ENCODE data around the gene HBS1L. TPM values are rescaled to one million over a fixed set of nuclear protein-coding genes. Genes with fewer than 3 reads are reported as not detected.

Gene HBS1L
- total and polyA plus RNA-seq, 10 of the 15 experiments (the other 5 are each of a cell fraction or from before 2014, with no cell fraction given): 58.7 to 142 (median 78.8) TPM

DNA sequence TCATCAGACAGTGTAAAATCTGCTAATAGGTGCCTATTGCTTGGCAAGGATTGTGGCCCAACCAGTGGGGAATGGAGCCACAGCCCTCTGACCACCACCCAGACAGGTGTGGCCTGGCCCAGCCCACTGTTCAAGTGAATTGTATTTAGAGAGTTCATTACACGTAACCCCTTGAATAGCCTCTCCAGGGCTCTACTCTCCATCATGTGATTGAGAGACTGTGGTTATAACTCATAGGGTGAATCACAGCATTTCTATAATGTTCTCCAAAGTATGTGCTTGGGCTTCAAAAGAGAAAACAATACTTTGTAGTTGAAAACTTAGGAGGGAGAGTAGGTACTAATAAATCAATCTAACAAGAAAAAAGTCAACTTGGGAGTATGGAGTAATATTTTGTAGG is 143.1 kb downstream of the HBS1L start:
- Histone ChIP-seq H4K20me1 (ENCODE audit: control insufficient read depth, insufficient read depth) (no peaks in the 10 kb centered on the region), H3K4me2 (ENCODE audit: control insufficient read depth, insufficient read depth) (no peak overlapping the region), H3K4me3 (no peak overlapping the region), H3K27ac (ENCODE audit: control insufficient read depth, insufficient read depth) (no peak overlapping the region), H3K79me2 (ENCODE audit: control insufficient read depth, insufficient read depth, low read length) (no peaks in the 10 kb centered on the region), H3K4me1 (ENCODE audit: control insufficient read depth, insufficient read depth, low read length) (no peaks in the 10 kb centered on the region), H3K9ac (ENCODE audit: control insufficient read depth, insufficient read depth, low read length) (no peak overlapping the region), H3K9me3 (replicated peaks; ENCODE audit: control insufficient read depth, insufficient read depth, low read length) (no peaks in the 10 kb centered on the region), H3K27me3 (replicated peaks in 1 of 2; ENCODE audit: control insufficient read depth in 2 of 2, insufficient read depth in 2 of 2, low read length in 1 of 2) (no peaks in the 10 kb centered on the region; a peak in 1 of 4 replicates), H3K36me3 (ENCODE audit: control insufficient read depth in 2 of 2, insufficient read depth in 2 of 2, low read length in 1 of 2) (no peaks in the 10 kb centered on the region), H2AFZ (ENCODE audit: control insufficient read depth, low read depth, low read length) (no peak overlapping the region)
- WGBS (ENCODE audit: insufficient coverage, insufficient replicate concordance, low lambda C conversion rate, missing lambda C conversion rate): 0% methylated on average over 1 of the region's 1 CpG
- RAD21 ChIA-PET (ENCODE audit: unreplicated experiment): no interaction called here
- in situ Hi-C loops (cut with MboI) (no loop called here), intact Hi-C loops (cut with micrococcal nuclease; ENCODE audit: unreplicated experiment) (no loop called here)
- TF ChIP-seq SMAD1 (IDR thresholded peaks at IDR 0.05; ENCODE audit: low read depth, partially characterized antibody): no peak
- no peak for TF ChIP-seq SMC3 (IDR thresholded peaks at IDR 0.05; ENCODE audit: borderline replicate concordance, low read length)
- TF ChIP-seq TCF3 (IDR thresholded peaks at IDR 0.05; ENCODE audit: borderline replicate concordance, insufficient read depth, low read depth, low read length): no peak
- no peak for TF ChIP-seq CHD2 (IDR thresholded peaks at IDR 0.05; ENCODE audit: borderline replicate concordance, low read depth, low read length)
- TF ChIP-seq, protein P1, sequence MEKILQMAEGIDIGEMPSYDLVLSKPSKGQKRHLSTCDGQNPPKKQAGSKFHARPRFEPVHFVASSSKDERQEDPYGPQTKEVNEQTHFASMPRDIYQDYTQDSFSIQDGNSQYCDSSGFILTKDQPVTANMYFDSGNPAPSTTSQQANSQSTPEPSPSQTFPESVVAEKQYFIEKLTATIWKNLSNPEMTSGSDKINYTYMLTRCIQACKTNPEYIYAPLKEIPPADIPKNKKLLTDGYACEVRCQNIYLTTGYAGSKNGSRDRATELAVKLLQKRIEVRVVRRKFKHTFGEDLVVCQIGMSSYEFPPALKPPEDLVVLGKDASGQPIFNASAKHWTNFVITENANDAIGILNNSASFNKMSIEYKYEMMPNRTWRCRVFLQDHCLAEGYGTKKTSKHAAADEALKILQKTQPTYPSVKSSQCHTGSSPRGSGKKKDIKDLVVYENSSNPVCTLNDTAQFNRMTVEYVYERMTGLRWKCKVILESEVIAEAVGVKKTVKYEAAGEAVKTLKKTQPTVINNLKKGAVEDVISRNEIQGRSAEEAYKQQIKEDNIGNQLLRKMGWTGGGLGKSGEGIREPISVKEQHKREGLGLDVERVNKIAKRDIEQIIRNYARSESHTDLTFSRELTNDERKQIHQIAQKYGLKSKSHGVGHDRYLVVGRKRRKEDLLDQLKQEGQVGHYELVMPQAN (conservative IDR thresholded peaks at IDR 0.05): no peak
- no peak for TF ChIP-seq ZBED1 (IDR thresholded peaks at IDR 0.05; ENCODE audit: borderline replicate concordance)
- no peak for TF ChIP-seq SIN3A (IDR thresholded peaks at IDR 0.05; ENCODE audit: low read depth, low read length)
- TF ChIP-seq NFIC (IDR thresholded peaks at IDR 0.05; ENCODE audit: low read depth, low read length): no peak
- TF ChIP-seq RFX5 (IDR thresholded peaks at IDR 0.05; ENCODE audit: low read depth, low read length): no peak
- TF ChIP-seq HDAC2 (IDR thresholded peaks at IDR 0.05): no peak
- no peak for TF ChIP-seq PAX8 (IDR thresholded peaks at IDR 0.05)
- TF ChIP-seq, protein P2, sequence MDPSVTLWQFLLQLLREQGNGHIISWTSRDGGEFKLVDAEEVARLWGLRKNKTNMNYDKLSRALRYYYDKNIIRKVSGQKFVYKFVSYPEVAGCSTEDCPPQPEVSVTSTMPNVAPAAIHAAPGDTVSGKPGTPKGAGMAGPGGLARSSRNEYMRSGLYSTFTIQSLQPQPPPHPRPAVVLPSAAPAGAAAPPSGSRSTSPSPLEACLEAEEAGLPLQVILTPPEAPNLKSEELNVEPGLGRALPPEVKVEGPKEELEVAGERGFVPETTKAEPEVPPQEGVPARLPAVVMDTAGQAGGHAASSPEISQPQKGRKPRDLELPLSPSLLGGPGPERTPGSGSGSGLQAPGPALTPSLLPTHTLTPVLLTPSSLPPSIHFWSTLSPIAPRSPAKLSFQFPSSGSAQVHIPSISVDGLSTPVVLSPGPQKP (IDR thresholded peaks at IDR 0.05; ENCODE audit: low read depth, low read length): no peak
- TF ChIP-seq EED (IDR thresholded peaks at IDR 0.05; ENCODE audit: low read depth): no peak
- TF ChIP-seq EP300 (IDR thresholded peaks at IDR 0.05; ENCODE audit: borderline replicate concordance in 1 of 2, control insufficient read depth in 1 of 2, low read depth in 2 of 2, low read length in 2 of 2): no peak
- no peak for TF ChIP-seq ZNF622 (IDR thresholded peaks at IDR 0.05)
- TF ChIP-seq, protein P3, sequence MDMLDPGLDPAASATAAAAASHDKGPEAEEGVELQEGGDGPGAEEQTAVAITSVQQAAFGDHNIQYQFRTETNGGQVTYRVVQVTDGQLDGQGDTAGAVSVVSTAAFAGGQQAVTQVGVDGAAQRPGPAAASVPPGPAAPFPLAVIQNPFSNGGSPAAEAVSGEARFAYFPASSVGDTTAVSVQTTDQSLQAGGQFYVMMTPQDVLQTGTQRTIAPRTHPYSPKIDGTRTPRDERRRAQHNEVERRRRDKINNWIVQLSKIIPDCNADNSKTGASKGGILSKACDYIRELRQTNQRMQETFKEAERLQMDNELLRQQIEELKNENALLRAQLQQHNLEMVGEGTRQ (IDR thresholded peaks at IDR 0.05; ENCODE audit: borderline replicate concordance, low read depth, low read length): no peak
- TF ChIP-seq RAD51 (IDR thresholded peaks at IDR 0.05): no peak
- TF ChIP-seq CEBPB (IDR thresholded peaks at IDR 0.05; ENCODE audit: borderline replicate concordance in 1 of 2, low read depth in 2 of 2, low read length in 2 of 2): no peak
- no peak for TF ChIP-seq CBFB (IDR thresholded peaks at IDR 0.05; ENCODE audit: low read depth)
- no peak for TF ChIP-seq ZNF274 (IDR thresholded peaks at IDR 0.05; ENCODE audit: insufficient read depth, insufficient read length)
- no peak for FAIRE-seq
- DNase-seq (ENCODE audit: low read depth, low spot score): no peak
- BruUV-seq (replicated peaks): no TSS peak
- SMC1A ChIA-PET (ENCODE audit: uncharacterized antibody, unreplicated experiment): no interaction called here
- CTCF ChIA-PET: no interaction called here
- no peak; the same call in 2 of the 3 replicates for ATAC-seq
- POLR2A ChIA-PET: no interaction called here

Measured in GM12878 (cell line).